Stimulated activated CD8-positive, alpha-beta memory T cell treated with anti-CD3 and anti-CD28 coated beads, Interleukin-2, amount 100 ng/mL, for 48 hours (primary cell): ENCODE measurements around the gene AOPEP.
A peak's percentile ranks its signal among the peaks of the same experiment; 100 is the strongest.

ENCODE experiments used
- DNase-seq, 2 donors: peaks; one replicate each; pipeline ENCODE4 v3.0.0-alpha.2; 2020; ENCODE audit warnings: low read depth in 2 of 2

AOPEP gene

GRCh38 chr9:94993160-94993820 lies 266.8 kb downstream of the AOPEP start:
- no peak for DNase-seq

DNA sequence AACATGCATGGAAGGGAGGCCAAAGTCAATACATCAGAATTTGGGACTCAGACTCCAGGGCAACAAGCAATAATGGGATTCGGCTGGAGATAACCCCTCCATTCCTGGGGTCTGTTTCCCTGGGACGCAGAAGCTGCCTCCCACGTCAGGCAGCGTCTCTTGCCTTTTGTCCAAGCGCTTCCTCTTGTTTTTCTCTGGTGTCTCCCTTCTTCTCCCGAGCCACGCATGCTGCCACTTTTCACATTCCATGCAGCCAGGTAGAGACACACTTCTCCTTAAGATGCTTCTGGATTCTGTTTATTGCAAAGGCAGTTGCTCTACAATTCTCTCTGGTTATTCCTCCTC lies 267.3 kb downstream of the AOPEP start:
- DNase-seq = no peak

DNA sequence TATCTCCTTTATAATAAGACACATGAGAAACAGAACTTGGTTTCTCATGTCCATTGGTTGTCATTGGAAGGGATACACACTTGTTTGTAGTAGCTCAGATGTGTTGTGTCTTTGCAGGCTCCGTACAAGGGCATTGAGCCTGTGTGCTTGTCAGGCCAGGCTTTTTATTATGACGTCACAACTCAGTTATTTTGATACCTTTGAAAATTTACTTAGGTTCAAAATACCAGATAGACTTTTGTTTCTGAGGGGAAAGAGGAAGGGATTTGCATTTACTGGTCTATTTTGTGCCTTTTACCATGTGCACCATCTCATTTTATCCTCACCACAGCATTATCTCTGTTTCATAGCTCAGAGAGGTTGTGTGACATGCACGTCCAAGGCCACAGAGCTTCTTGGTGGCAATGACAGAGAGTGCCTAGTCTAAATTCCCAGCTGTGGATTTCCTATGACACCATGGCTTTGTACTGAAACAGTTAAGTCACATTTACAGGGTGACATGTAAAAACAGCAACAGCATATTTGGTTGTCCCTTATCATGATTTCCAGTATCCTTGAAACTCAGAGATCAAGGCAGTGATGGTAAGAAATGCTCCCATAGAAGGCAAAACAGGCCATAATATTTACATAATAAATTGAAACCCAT lies 268.7 kb downstream of the AOPEP start:
- DNase-seq = no peak

- no peak for DNase-seq
These were observed 270.1 kb downstream of the AOPEP start for GRCh38 chr9:94996641-94997040.

DNA sequence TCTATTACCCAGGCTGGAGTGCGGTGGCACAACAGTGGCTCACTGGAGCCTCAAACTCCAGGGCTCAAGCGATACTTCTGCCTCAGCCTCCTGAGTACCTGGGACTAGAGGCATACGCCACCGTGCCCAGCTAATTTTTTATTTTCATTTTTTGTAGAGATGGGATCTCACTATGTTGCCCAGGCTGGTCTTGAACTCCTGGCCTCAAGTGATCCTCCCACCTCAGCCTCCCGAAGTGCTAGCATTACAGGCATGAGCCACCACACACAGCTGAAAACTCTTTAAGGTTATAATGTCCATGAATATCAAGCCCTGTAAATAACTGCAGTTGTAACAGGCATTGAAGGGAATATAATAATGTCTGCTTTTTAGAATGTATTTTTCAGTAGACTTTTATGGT lies 271.2 kb downstream of the AOPEP start:
- no peak for DNase-seq

DNA sequence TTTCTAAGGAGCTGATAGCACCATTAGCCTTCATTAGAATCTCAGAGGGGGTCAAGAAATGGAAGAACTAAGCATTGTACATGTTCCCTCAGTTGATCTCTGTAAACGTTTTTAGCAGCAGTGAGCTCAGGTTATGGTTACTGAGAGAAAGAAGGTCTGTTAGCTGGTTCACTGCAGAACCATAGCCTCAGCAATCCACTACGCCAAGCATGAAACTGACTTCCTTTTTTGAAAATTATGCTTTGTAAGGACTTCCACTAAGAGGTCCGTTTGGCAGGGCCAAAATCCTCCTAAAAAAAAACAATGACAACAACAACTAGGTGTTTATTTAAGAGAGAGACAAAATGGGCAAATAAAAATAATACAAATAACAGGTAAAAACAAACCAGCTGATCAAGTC lies 273.3 kb downstream of the AOPEP start:
- DNase-seq = no peak

DNA sequence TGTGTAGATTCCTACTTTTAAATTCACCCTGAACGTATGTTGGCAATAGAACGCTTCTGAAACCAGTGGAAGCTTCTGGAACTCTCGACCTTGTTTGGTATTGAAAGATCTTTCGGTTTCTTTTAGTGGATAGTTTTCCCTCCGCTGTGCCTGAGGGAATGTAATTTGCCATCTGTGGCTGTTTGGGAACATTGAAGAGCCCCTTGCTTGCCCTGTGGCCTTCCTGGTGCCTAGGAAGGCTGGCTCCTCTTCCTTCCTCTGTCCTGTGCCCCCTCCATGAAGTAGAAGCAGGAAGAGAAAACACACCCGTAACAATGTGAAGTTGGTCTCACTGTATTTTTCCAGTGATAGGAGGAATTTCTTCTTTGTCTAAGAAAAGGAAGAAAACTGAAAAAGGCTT lies 274.3 kb downstream of the AOPEP start:
- DNase-seq = no peak

- no peak for DNase-seq
These were observed 275.2 kb downstream of the AOPEP start for GRCh38 chr9:95001720-95002119.

DNA sequence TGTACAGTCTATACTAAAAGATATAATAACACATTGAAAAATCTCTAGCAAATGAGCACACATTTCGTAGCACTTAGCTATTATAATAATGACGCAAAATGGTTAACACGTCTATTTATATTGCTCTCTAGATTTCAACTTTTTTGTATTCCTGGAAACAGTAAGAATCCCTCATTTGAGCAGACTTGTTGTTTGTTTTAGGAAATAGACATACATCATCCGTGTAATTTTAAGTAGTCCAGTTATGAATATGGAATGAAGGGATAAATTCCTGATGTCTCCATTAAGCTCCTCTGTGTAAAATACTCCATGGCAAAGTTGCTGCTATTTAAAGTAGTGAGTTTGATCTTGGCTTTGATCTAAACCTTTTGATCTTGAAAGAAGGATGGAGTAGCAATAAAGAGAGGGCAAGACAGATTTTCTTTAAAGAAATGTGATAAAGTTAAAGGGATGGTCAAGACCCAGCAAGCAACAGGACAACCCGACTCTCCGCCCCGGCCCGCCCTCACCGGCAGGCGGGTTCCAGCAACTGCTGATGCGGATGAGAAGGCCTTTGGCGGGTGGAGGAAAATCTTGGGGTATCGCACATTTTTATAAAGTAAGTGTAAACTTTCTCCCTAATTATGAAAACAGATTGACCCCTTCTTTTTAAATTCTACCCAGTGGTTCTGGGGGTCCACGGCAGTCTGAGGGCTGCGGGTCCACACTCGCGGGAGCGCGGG lies 277.4 kb downstream of the AOPEP start:
- DNase-seq = peak in 1 of 2 donors; percentile 3

DNA sequence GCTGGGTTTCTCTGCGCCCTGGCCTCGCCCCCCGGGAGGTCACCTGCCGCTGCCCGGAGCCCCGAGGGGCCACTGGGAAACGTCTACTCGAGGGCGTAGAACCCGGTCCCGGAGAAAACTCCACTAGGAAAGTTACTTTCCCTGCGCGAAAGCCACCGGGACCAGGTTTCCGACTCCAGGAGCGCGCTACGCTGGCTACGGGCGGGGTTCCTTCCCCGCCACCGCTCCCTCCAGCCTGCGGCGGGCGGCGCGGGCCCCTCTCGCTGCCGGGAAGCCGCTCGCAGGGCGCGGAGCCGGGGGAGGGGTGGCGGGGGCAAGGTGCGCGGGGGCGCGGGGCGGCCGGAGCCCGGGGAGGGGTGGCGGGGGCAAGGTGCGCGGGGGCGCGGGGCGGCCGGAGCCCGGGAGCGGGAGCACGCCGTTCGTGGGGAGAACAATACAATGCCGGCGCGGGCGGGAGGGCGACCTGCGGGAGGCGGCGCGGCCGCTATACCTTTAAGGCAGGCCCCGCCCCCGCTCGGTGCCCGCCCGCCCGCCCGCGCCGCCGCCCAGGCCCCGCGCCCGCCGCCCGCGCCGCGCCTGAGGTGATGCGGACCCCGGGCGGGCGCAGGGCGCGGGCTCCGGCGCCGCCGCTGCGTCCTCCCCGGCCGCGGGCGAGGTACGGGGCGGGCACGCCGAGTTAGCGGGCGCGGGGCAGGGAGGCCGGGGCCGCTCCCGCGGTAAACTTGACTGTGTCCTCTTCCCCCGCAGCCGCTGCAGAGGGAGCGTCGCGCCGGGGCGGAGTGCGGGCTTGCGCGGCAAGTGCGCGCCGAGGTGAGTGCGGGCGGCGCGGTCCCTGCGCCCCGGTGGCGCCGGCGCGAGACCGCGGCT lies 278.1 kb downstream of the AOPEP start:
- peak; percentile 4 to 16 for DNase-seq

DNA sequence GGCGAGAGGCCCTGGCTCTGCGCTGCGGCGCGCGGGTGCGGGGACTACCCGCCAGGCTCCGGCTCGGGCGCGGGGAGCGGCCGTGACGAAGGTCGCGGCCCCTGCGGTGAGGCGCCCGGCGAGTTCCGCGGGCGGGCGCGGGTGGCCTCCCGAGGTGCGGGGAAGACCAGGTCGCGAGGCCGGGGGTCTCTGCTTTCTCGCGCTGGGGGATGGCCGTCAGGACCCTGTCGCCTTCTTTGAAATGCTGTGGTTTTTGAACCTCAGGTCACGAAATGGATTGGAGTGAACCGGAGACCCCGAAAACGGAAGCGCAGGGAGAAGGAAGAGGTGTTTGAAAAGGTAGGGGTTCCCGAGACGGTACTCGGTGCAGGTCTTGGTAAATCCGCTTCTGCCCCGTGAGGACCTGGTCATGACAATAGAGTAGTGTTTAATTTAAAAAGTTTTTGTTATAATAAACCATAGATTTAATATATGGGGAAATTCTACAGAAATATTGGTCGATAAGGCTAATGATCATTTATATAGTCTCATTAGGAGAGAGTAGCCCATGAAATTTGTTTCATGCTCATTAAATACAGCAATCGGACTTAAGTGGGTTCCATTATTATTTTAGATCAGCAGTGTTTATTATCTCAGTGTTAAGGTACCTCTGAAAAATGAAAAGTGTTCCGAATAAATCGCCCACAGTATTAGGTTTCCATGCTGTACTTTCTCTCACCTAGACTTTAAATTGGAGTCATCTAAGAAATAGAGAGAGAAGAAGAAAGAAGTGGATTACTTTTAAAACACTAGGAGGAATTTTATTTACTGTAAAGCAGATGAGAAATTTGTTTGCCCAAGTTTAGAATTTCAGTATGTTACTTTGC lies 279.0 kb downstream of the AOPEP start:
- DNase-seq = no peak

- DNase-seq = no peak
These were observed 280.8 kb downstream of the AOPEP start for GRCh38 chr9:95007226-95007869.

DNA sequence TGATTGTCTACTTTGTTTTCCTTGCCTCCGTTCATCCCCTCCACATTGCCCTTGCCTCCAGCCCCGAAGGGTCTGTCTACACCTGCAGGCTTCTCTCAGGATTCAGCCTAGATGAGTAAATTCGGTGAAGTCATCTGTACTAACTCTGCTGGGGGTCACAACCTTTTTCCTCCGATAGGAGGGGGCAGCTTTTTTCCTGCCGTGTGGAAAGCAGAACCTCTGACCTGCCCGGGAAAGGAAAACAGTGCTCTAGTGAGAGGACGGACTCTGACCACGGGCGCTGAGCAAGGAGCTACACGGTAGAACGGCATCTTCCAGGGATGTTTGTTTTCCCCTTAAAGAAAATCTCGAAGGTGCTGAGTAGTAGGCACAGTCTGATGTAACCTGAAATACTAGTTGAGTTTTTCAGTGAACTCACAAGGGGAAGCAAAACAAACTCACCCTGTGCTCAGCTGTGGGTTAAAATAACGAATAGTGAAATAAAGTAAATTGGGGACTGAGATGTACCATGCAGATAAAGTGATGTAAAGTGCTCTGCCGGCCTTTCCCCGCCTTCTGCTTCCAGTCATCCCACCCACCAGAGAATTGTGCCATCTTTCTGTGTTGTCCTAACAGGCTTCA lies 281.8 kb downstream of the AOPEP start:
- DNase-seq = no peak

GRCh38 chr9:95009459-95009858 lies 283.0 kb downstream of the AOPEP start:
- DNase-seq = no peak

- no peak for DNase-seq
These were observed 283.9 kb downstream of the AOPEP start for GRCh38 chr9:95010431-95010838.

DNA sequence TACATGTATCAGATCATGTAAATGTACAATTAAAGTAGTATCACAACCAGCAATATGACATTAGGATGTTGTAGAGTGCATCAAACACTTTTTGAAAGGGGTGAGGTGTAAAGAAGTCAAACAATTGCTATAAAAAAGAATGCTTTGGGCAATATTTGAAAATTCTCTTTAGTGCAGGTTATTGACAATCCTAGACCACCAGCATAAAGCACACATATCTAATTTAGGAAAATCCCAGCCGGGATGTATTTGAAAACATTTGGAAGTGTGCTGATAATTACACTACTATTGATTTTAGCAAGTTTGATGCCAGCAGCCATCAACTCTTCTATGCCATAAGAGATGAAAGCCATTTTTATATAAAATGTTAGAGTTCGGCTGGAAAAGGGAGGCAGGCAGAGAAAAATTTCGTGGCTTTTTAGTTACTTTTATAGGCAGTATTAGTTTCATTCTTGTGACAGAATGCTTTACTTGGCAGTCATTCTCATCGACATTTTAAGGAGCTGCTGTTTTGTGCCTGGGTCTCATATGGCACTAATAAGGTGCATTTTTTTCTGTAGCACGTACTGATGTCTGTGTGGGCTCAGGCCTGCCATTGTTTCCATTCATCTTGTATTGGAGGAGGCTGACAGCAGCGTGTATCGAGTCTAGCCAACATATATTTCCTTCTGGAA lies 285.7 kb downstream of the AOPEP start:
- no peak for DNase-seq

- DNase-seq = no peak
These were observed 286.4 kb downstream of the AOPEP start for GRCh38 chr9:95012902-95013301.

DNA sequence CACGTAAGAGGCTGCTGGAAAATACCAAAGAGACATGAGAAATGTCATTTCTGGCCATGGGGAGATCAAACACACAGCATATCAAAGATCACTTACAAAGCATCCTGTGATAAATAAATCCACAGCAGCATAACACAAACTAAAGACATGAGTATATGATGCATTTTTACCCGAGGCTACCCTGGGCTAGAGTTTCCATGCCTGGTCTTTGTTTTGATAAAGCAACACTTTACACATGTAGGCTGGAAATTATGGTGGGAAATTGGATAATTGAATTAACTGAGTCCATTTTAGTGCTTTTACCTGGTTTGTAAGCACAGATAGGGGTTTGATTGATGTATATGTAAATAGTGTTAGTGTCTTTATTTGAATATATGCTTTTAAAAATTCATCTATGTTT lies 288.4 kb downstream of the AOPEP start:
- no peak for DNase-seq

- no peak for DNase-seq
These were observed 289.1 kb downstream of the AOPEP start for GRCh38 chr9:95015569-95015968.

- no peak for DNase-seq
These were observed 290.6 kb downstream of the AOPEP start for GRCh38 chr9:95017062-95017461.
